OCI-LY7 (cell line): ENCODE data around the gene CLEC6A. TPM values are rescaled to one million over a fixed set of nuclear protein-coding genes. Genes with fewer than 3 reads are reported as not detected.
"Not testable (repeated sequence)": the region's sequence is repeated elsewhere in the genome, so short reads cannot be mapped to it uniquely, and the experiment has no call there.

ENCODE experiments used
- BruUV-seq: library from RNA; stranded (reverse); fragments of 400-500 nt; replicated peaks from 2 replicates; lab custom pipeline; 2021; lab: Mats Ljungman, UMichigan
- CTCF ChIA-PET: fragments of 300-600 bp; sonication (Branson Sonifier 250); formaldehyde crosslinking; loops from one replicate; lab custom pipeline; 2022; ENCODE audit warnings: antibody characterized with exemption; ENCODE audit not compliant: unreplicated experiment; lab: Charles Lee
- POLR2A ChIA-PET: fragments of 300-600 bp; sonication (Branson Sonifier 250); formaldehyde crosslinking; loops from one replicate; lab custom pipeline; 2022; ENCODE audit warnings: antibody characterized with exemption; lab: Charles Lee
- DNase-seq: peaks from one replicate; pipeline ENCODE4 v3.0.0-alpha.2; 2015; ENCODE audit warnings: low spot score
- H2AFZ ChIP-seq: fragments of 200-600 bp; sonication (generic), shearing (Covaris generic); 2 replicates; pipeline ENCODE4 v1.6.1; 2014; ENCODE audit warnings: mild to moderate bottlenecking, antibody characterized with exemption, low read length, moderate library complexity
- H3K27ac ChIP-seq: fragments of 200-600 bp; sonication (generic); 2 replicates; pipeline ENCODE4 v1.5.1; 2014; ENCODE audit warnings: mixed run types, low read depth, mild to moderate bottlenecking, moderate library complexity, low read length, inconsistent platforms; ENCODE audit not compliant: poor library complexity, severe bottlenecking
- H3K36me3 ChIP-seq: fragments of 200-600 bp; sonication (generic); 2 replicates; pipeline ENCODE4 v1.6.1; 2014; ENCODE audit warnings: mild to moderate bottlenecking, antibody characterized with exemption, low read length, moderate library complexity, mixed read lengths; ENCODE audit not compliant: insufficient read depth
- H3K4me1 ChIP-seq: fragments of 200-600 bp; sonication (generic); 2 replicates; pipeline ENCODE4 v1.5.1; 2014; ENCODE audit warnings: mild to moderate bottlenecking, low read length; ENCODE audit not compliant: insufficient read depth, poor library complexity, severe bottlenecking
- H3K4me2 ChIP-seq: fragments of 200-600 bp; sonication (generic); 2 replicates; pipeline ENCODE4 v1.6.1; 2014; ENCODE audit warnings: mild to moderate bottlenecking, low read length
- H3K4me3 ChIP-seq: fragments of 200-600 bp; sonication (generic); 2 replicates; pipeline ENCODE4 v1.5.1; 2014; ENCODE audit warnings: mild to moderate bottlenecking, low read depth, low read length; ENCODE audit not compliant: poor library complexity, severe bottlenecking
- H3K79me2 ChIP-seq: fragments of 200-600 bp; sonication (generic); 2 replicates; pipeline ENCODE4 v1.6.1; 2016; ENCODE audit warnings: low read depth, mild to moderate bottlenecking, low read length, moderate library complexity, mixed read lengths; ENCODE audit not compliant: insufficient read depth
- H3K9me2 ChIP-seq: fragments of 200-600 bp; sonication (generic); 2 replicates; pipeline ENCODE4 v1.6.1; 2016; ENCODE audit warnings: mild to moderate bottlenecking, low read length, mixed read lengths; ENCODE audit not compliant: insufficient read depth
- H3K9me3 ChIP-seq: fragments of 200-600 bp; sonication (generic); 2 replicates; pipeline ENCODE4 v1.6.1; 2014; ENCODE audit warnings: mild to moderate bottlenecking, mixed run types, low read length, mixed read lengths
- H4K20me1 ChIP-seq: fragments of 200-600 bp; sonication (generic); 2 replicates; pipeline ENCODE4 v1.6.1; 2014; ENCODE audit warnings: mild to moderate bottlenecking, antibody characterized with exemption, low read length, moderate library complexity, mixed read lengths; ENCODE audit not compliant: insufficient read depth
- CTCF ChIP-seq: fragments of 200-600 bp; sonication (generic); conservative IDR thresholded peaks from 2 replicates; pipeline ENCODE4 v1.5.1; 2014; ENCODE audit warnings: mild to moderate bottlenecking, antibody characterized with exemption, low read length, moderate library complexity, mixed read lengths
- EZH2phosphoT487 ChIP-seq: fragments of 200-600 bp; sonication (generic); IDR thresholded peaks from 2 replicates; pipeline ENCODE4 v1.6.1; 2018; ENCODE audit warnings: low read depth, borderline replicate concordance, mild to moderate bottlenecking, mixed run types, antibody characterized with exemption, low read length, moderate library complexity, mixed read lengths
- intact Hi-C: fragments of 100-400 bp; cut with micrococcal nuclease; formaldehyde crosslinking; loops from one replicate; pipeline ENCODE4 v1.10.0; 2022; ENCODE audit not compliant: unreplicated experiment
- total RNA-seq, 2 experiments: library from RNA; depleted of rRNA in 1 of 2; stranded (reverse); fragments of >200 nt in 1 of 2; shearing (Covaris generic) in 1 of 2; gene quantifications; 2 replicates each; pipeline ENCODE4 v1.2.3, GENCODE V29; 2014 to 2022

Gene CLEC6A
- total RNA-seq, 2 experiments from 2014 or later, result not detected

- Histone ChIP-seq H3K36me3 (no peaks in the 10 kb centered on the region), H3K79me2 (no peaks in the 10 kb centered on the region), H3K9me2 (no peaks in the 10 kb centered on the region), H3K4me3 (no peak overlapping the region), H3K27ac (no peak overlapping the region), H2AFZ (no peak overlapping the region), H4K20me1 (no peaks in the 10 kb centered on the region), H3K4me1 (no peaks in the 10 kb centered on the region), H3K9me3 (no peaks in the 10 kb centered on the region), H3K4me2 (no peak overlapping the region)
- CTCF ChIA-PET, result no interaction called here
- POLR2A ChIA-PET, result no interaction called here
- DNase-seq, result peak; percentile 1
- intact Hi-C loops, result no loop called here
- no TSS peak for BruUV-seq
- TF ChIP-seq EZH2phosphoT487, result no peak
- no peak for TF ChIP-seq CTCF
Measured at GRCh38 chr12:8493084-8493483, 37.3 kb downstream of the CLEC6A start.

- H3K9me3 ChIP-seq, H3K27ac ChIP-seq, intact Hi-C loops, H2AFZ ChIP-seq, H3K4me2 ChIP-seq, BruUV-seq, DNase-seq, H3K79me2 ChIP-seq, H3K9me2 ChIP-seq, H3K4me3 ChIP-seq, H3K4me1 ChIP-seq, H4K20me1 ChIP-seq, H3K36me3 ChIP-seq, CTCF ChIA-PET: not testable (repeated sequence)
- POLR2A ChIA-PET, result interaction anchor here (0.6 kb wide), 1 partner anchor 388 kb away, joined by 4 read pairs; no protein-coding TSS in a partner anchor
Measured at GRCh38 chr12:8495671-8496070, 39.9 kb downstream of the CLEC6A start.

GRCh38 chr12:8496074-8496473 lies 40.3 kb downstream of the CLEC6A start:
- intact Hi-C loops, H3K36me3 ChIP-seq, H3K79me2 ChIP-seq, H4K20me1 ChIP-seq, BruUV-seq, H2AFZ ChIP-seq, H3K4me3 ChIP-seq, H3K27ac ChIP-seq, DNase-seq, H3K4me2 ChIP-seq, H3K9me2 ChIP-seq, H3K4me1 ChIP-seq, H3K9me3 ChIP-seq, CTCF ChIA-PET: not testable (repeated sequence)
- POLR2A ChIA-PET, result interaction anchor here (0.6 to 1.3 kb wide), 2 partner anchors 22 to 388 kb away, joined by 3 to 4 read pairs; no protein-coding TSS in a partner anchor

GRCh38 chr12:8499616-8500015 lies 43.9 kb downstream of the CLEC6A start:
- CTCF ChIA-PET, result no interaction called here
- H4K20me1 ChIP-seq, result no peaks in the 10 kb centered on the region
- H3K9me3 ChIP-seq, result no peaks in the 10 kb centered on the region
- no peak overlapping the region for H2AFZ ChIP-seq
- no peaks in the 10 kb centered on the region for H3K9me2 ChIP-seq
- no peak overlapping the region for H3K4me3 ChIP-seq
- H3K79me2 ChIP-seq, result no peaks in the 10 kb centered on the region
- no peak for TF ChIP-seq EZH2phosphoT487
- TF ChIP-seq CTCF, result peak; percentile 73
- H3K27ac ChIP-seq, result no peak overlapping the region
- peaks cover 3% of the 10 kb centered on the region for H3K4me1 ChIP-seq
- BruUV-seq, result no TSS peak
- DNase-seq, result peak; percentile 6
- no peak overlapping the region for H3K4me2 ChIP-seq
- intact Hi-C loops, result no loop called here
- H3K36me3 ChIP-seq, result no peaks in the 10 kb centered on the region
- POLR2A ChIA-PET, result interaction anchor here (0.6 to 0.8 kb wide), 3 partner anchors 42 to 1383 kb away, joined by 3 read pairs; no protein-coding TSS in a partner anchor
